DND-41 (cell line): ENCODE results near the gene LINGO1.

Source experiments
- ATAC-seq: fragments of 200-7000 bp; cut with Tn5 transposase; 3 replicates; pipeline ENCODE4 v1.9.1; 2021; ENCODE audit warnings: low read depth; ENCODE audit not compliant: insufficient read depth
- DNase-seq: peaks from one replicate; pipeline ENCODE4 v3.0.0-alpha.2; 2020
- H2AFZ ChIP-seq: 2 replicates; pipeline ENCODE4 v1.6.0; 2012; ENCODE audit warnings: low read depth, low read length
- H3K27ac ChIP-seq: 2 replicates; pipeline ENCODE4 v1.5.1; 2012; ENCODE audit warnings: low read length, inconsistent platforms
- H3K27me3 ChIP-seq: fragments of 200-600 bp; sonication (generic); 2 replicates; pipeline ENCODE4 v1.6.0; 2012; ENCODE audit warnings: low read length, mild to moderate bottlenecking, inconsistent platforms; ENCODE audit not compliant: insufficient read depth, poor library complexity
- H3K36me3 ChIP-seq: 2 replicates; pipeline ENCODE4 v1.5.1; 2012; ENCODE audit warnings: low read length, inconsistent platforms; ENCODE audit not compliant: insufficient read depth
- H3K4me1 ChIP-seq: 2 replicates; pipeline ENCODE4 v1.5.1; 2012; ENCODE audit warnings: mild to moderate bottlenecking, low read length; ENCODE audit not compliant: insufficient read depth
- H3K4me2 ChIP-seq: 2 replicates; pipeline ENCODE4 v1.6.0; 2012; ENCODE audit warnings: mild to moderate bottlenecking, moderate library complexity, low read length, inconsistent platforms; ENCODE audit not compliant: insufficient read depth
- H3K4me3 ChIP-seq, 2 experiments: fragments of 200-600 bp in 1 of 2; shearing (Covaris generic) in 1 of 2; 2 replicates each; pipeline ENCODE4 v1.5.1; 2012 to 2016; ENCODE audit warnings: inconsistent platforms in 2 of 2, low read length in 2 of 2, mild to moderate bottlenecking in 2 of 2, low read depth in 1 of 2, moderate library complexity in 1 of 2
- H3K79me2 ChIP-seq: 2 replicates; pipeline ENCODE4 v1.6.0; 2012; ENCODE audit warnings: low read length, inconsistent platforms; ENCODE audit not compliant: insufficient read depth
- H3K9ac ChIP-seq: 2 replicates; pipeline ENCODE4 v1.6.0; 2012; ENCODE audit warnings: low read depth, mild to moderate bottlenecking, inconsistent platforms, low read length, moderate library complexity
- H3K9me3 ChIP-seq: 2 replicates; pipeline ENCODE4 v1.5.1; 2012; ENCODE audit warnings: low read length, moderate library complexity, mild to moderate bottlenecking, inconsistent platforms; ENCODE audit not compliant: insufficient read depth, severe bottlenecking
- H4K20me1 ChIP-seq: 2 replicates; pipeline ENCODE4 v1.6.0; 2012; ENCODE audit warnings: low read length; ENCODE audit not compliant: insufficient read depth
- CTCF ChIP-seq: IDR thresholded peaks from 2 replicates; pipeline ENCODE4 v1.5.1; 2012; ENCODE audit warnings: borderline replicate concordance, low read length, moderate library complexity, mild to moderate bottlenecking; ENCODE audit not compliant: poor library complexity, severe bottlenecking; ENCODE audit errors: extremely low read depth
- EZH2 ChIP-seq: IDR thresholded peaks from 3 replicates; pipeline ENCODE4 v1.6.1; 2012; ENCODE audit warnings: borderline replicate concordance, low read depth, mild to moderate bottlenecking, moderate library complexity, low read length, inconsistent platforms; ENCODE audit not compliant: severe bottlenecking

Gene LINGO1

GRCh38 chr15:77629070-77630030, 3.4 kb downstream of the LINGO1 start:
- Histone ChIP-seq H3K27ac (no peak overlapping the region), H2AFZ (no peak overlapping the region), H3K4me1 (0 out of 2 replicates have a peak, but pooled peaks cover 3% of the 10 kb centered on the region), H3K4me3 (no peak overlapping the region), H3K9ac (no peak overlapping the region), H3K79me2 (no peaks in the 10 kb centered on the region), H3K27me3 (no peaks in the 10 kb centered on the region), H4K20me1 (no peaks in the 10 kb centered on the region; the same call in 1 of the 2 replicates), H3K9me3 (no peaks in the 10 kb centered on the region), H3K4me2 (no peak overlapping the region), H3K36me3 (no peaks in the 10 kb centered on the region)
- DNase-seq (no peak), ATAC-seq (no peak)
- TF ChIP-seq EZH2, result no peak
- TF ChIP-seq CTCF, result no peak

- DNase-seq (no peak), ATAC-seq (no peak)
- no peaks in the 10 kb centered on the region for H3K4me1 ChIP-seq
- no peak overlapping the region for H3K27ac ChIP-seq
- no peaks in the 10 kb centered on the region for H3K9me3 ChIP-seq
- no peak overlapping the region for H3K4me2 ChIP-seq
- H3K79me2 ChIP-seq, result no peaks in the 10 kb centered on the region
- no peak overlapping the region for H2AFZ ChIP-seq
- H3K9ac ChIP-seq, result no peak overlapping the region
- TF ChIP-seq EZH2, result no peak
- TF ChIP-seq CTCF, result no peak
- H3K27me3 ChIP-seq, result no peaks in the 10 kb centered on the region
- no peaks in the 10 kb centered on the region for H4K20me1 ChIP-seq
- no peaks in the 10 kb centered on the region for H3K36me3 ChIP-seq
- H3K4me3 ChIP-seq, result no peak overlapping the region
These were observed 4.7 kb downstream of the LINGO1 start for GRCh38 chr15:77628010-77628409.

DNA sequence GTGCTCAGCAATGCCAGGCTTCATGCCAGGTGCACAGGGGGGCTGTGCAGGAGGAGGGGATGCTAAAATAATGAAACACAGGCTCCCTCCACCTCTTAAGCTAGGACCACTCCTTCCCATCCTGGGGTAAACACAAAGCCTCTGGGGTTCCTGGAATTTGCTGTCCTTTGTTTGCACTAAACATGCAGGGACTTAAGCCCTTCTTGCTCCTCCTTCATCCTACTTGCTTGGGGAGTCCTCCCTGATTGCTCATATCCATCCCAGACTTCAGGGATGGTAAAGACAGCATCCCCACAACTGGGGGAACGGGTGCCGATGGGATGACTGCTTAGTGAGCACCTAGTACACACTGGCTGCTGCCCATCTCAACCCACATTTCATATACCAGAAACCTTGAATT, 5.1 kb downstream of the LINGO1 start:
- Histone ChIP-seq H3K4me2 (no peak overlapping the region), H4K20me1 (no peaks in the 10 kb centered on the region), H2AFZ (no peak overlapping the region), H3K9me3 (no peaks in the 10 kb centered on the region), H3K9ac (no peak overlapping the region), H3K27ac (no peak overlapping the region), H3K4me1 (no peaks in the 10 kb centered on the region), H3K36me3 (no peaks in the 10 kb centered on the region), H3K4me3 (no peak overlapping the region), H3K27me3 (no peaks in the 10 kb centered on the region), H3K79me2 (no peaks in the 10 kb centered on the region)
- TF ChIP-seq EZH2 (no peak), CTCF (no peak)
- no peak for ATAC-seq
- DNase-seq, result no peak
